Stimulated activated CD8-positive, alpha-beta memory T cell treated with anti-CD3 and anti-CD28 coated beads, Interleukin-12 subunit alpha, Interleukin-12 subunit beta, amount 100 ng/mL, for 24 hours (primary cell): ENCODE measurements around the gene MDK.

Experiments used
- DNase-seq: peaks from one replicate; pipeline ENCODE4 v3.0.0-alpha.2; 2020; ENCODE audit errors: extremely low read depth

MDK gene

GRCh38 chr11:46402957-46403902, 21.8 kb downstream of the MDK start:
- DNase-seq, result no peak

- no peak for DNase-seq
Observed at GRCh38 chr11:46404476-46405017, 23.1 kb downstream of the MDK start.

DNA sequence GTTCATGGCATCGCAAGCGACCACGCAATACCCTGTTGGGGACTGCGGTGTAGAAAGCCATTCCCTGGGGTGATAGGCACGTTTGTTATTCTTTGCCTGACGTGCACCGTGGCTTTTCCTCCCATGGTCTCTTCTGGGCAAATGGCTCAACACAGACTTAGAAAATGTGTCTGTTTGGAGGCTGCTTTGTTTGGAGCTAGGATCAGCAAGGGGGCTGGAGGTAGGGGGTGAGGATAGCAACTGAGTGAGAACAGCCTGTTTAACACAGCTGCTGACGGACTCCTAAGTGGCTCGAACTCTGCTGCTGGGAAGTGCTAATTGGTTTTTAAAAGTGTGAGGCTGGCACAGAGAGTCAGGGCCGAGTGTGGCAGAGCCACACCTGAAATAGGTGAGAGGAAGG, 26.2 kb downstream of the MDK start:
- no peak for DNase-seq

GRCh38 chr11:46408407-46408986, 27.0 kb downstream of the MDK start:
- no peak for DNase-seq

- no peak for DNase-seq
Observed at GRCh38 chr11:46410021-46410420, 28.6 kb downstream of the MDK start.

GRCh38 chr11:46413760-46414465, 32.4 kb downstream of the MDK start:
- no peak for DNase-seq

DNA sequence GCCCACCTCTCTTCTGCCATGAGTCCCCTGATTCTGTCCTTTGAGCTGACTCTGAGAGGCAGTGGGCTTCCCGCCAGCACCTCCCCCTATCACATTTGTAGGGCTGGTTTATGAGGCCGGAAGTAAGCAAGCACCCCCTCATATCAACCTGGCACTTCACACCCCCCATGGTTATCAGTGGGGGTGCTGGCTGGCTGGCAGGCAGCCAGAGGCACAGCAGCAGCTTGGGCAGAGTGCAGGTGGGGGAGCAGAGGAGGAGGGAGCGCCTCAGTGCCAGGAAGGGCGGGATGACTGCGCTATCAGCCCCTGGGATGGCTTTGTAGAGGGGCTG, 33.0 kb downstream of the MDK start:
- DNase-seq, result no peak

- DNase-seq, result no peak
Observed at GRCh38 chr11:46414879-46415278, 33.4 kb downstream of the MDK start.

GRCh38 chr11:46417711-46418110, 36.2 kb downstream of the MDK start:
- DNase-seq, result no peak

- DNase-seq, result no peak
Observed at GRCh38 chr11:46418751-46419150, 37.3 kb downstream of the MDK start.

- no peak for DNase-seq
Observed at GRCh38 chr11:46420513-46420912, 39.0 kb downstream of the MDK start.

DNA sequence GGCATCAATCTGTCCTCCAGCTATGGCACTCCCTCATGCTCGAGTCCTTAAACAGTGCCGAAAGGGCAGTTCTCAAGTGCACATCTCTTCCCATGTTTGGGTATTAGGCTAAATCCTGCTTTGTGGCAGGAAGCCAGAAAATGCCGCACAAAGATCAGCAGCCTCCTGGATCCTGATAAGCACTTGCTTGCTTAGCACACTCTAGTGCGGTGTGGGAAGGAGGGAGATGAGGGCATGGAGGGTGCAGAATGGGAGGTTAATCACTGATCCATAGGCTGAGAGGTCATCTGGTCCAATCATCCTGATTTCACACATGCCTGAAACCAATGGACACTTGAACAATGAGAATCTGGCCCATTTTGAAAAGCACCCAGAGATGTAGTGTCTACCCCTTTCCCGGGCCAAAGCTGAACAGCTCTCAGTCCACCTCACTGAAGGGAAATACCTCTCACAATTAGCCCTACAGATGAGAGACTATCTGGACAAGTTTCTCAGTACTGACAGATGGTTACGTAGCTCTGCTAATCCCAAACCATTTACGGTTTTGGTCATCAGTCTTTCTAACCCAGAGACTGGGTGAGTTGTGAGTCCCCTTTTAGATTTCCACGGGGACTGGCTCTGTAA, 39.9 kb downstream of the MDK start:
- no peak for DNase-seq

GRCh38 chr11:46422588-46422987, 41.1 kb downstream of the MDK start:
- DNase-seq, result no peak

- DNase-seq, result no peak
Observed at GRCh38 chr11:46426233-46426991, 44.9 kb downstream of the MDK start.

DNA sequence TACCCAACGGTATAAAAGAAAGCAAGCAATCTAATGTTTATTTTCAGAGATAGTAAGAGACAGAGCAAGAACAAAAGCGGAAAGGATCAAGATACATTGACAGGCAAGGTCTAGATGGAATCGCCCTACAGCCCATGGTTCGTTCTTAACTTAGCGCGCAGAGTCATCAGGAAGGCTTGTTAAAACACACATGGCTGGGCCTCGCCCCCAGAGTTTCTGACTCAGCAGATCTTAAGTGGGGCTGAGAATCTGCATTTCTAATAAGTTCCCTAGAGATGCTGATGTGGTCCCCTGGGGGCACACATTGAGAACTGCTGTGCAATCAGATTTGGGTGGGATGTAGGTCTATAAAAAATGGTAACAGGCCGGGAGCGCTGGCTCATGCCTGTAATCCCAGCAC, 45.9 kb downstream of the MDK start:
- DNase-seq, result no peak

- no peak for DNase-seq
Observed at GRCh38 chr11:46429717-46430116, 48.2 kb downstream of the MDK start.

- no peak for DNase-seq
Observed at GRCh38 chr11:46431211-46431610, 49.7 kb downstream of the MDK start.
